PC-9 (cell line): ENCODE measurements around the gene SMARCA2.

Source experiments
- EZH2 ChIP-seq: fragments of 200-600 bp; sonication (generic); IDR thresholded peaks from 2 replicates; pipeline ENCODE4 v1.8.0; 2017; ENCODE audit warnings: antibody characterized with exemption, low read depth
- TF ChIP-seq, protein P1 (sequence below): fragments of 200-600 bp; sonication (generic); conservative IDR thresholded peaks from 2 replicates; pipeline ENCODE4 v1.6.1; 2017; ENCODE audit warnings: mixed run types, antibody characterized with exemption, mild to moderate bottlenecking, moderate library complexity

DNA sequence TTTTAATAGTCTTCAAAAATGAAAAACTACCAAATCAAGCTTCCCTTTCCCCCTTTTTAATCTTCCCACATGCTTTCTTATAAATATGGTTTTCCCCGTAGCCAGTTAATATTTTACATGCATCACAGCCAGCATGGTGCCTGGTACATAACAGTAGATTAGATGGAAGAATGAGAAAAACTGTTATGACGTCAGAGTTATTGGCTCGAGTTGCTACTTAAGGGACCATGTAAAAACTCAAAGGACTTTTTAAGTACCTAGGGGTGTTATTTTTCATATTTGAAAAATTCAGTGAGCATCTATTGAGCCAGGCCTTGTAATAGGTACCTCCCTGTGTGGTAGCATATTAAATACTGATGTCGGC lies 176.4 kb downstream of the SMARCA2 start:
- TF ChIP-seq, protein P1, sequence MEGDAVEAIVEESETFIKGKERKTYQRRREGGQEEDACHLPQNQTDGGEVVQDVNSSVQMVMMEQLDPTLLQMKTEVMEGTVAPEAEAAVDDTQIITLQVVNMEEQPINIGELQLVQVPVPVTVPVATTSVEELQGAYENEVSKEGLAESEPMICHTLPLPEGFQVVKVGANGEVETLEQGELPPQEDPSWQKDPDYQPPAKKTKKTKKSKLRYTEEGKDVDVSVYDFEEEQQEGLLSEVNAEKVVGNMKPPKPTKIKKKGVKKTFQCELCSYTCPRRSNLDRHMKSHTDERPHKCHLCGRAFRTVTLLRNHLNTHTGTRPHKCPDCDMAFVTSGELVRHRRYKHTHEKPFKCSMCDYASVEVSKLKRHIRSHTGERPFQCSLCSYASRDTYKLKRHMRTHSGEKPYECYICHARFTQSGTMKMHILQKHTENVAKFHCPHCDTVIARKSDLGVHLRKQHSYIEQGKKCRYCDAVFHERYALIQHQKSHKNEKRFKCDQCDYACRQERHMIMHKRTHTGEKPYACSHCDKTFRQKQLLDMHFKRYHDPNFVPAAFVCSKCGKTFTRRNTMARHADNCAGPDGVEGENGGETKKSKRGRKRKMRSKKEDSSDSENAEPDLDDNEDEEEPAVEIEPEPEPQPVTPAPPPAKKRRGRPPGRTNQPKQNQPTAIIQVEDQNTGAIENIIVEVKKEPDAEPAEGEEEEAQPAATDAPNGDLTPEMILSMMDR = no peak
- TF ChIP-seq EZH2 = no peak
